Activated gamma-delta T cell treated with anti-CD3 and anti-CD28 coated beads, Interleukin-2, amount 50 U/mL, for 16 hours (primary cell): ENCODE data around the gene BABAM1.
A peak's percentile ranks its signal among the peaks of the same experiment; 100 is the strongest.
"Not testable (repeated sequence)": the region's sequence is repeated elsewhere in the genome, so short reads cannot be mapped to it uniquely, and the experiment has no call there.

ENCODE experiments used
- DNase-seq: peaks from one replicate; pipeline ENCODE4 v3.0.0-alpha.2; 2020; ENCODE audit warnings: low read depth

Gene BABAM1

DNA sequence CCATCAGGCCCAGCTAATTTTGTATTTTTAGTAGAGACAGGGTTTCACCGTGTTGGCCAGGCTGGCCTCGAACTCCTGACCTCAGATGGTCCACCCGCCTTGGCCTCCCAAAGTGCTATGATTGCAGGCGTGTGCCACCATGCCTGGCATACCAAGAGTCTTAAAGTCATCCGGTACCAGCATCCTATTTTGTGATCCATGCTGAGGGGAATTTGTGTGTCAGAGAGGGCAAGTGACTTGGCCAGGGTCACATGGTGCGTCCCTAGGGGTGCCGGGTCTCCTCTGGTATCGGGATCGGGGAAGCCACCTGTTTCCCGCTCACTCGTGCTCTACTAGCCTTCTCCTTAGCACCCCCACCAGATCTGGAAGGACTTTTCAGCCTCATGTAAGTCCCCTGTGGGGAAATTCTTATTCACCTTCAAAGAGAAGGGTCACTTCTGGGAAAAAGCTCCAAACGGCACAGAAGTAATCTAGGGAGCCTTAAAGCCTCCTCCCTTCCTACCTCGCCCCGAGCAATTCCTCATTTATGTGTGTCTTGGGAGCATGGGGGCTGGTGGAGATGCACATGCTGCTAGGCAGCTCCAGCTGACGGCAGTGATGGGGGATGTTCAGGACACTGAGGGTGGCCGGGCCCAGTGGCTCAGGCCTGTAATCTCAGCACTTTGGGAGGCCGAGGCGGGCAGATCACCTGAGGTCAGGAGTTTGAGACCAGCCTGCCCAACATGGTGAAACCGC, 8.4 kb downstream of the BABAM1 start:
- DNase-seq = no peak

- no peak for DNase-seq
Measured at GRCh38 chr19:17279436-17279835, 12.2 kb downstream of the BABAM1 start.

GRCh38 chr19:17281391-17282304, 14.4 kb downstream of the BABAM1 start, which contains the start of gene ANKLE1:
Gene ANKLE1 (plus strand): TSS chr19:17281901. CDS start chr19:17281921, 20 bp downstream.
- DNase-seq = no peak

GRCh38 chr19:17282488-17283125, 15.4 kb downstream of the BABAM1 start:
- peak; percentile 71 for DNase-seq

GRCh38 chr19:17283504-17283996, 16.3 kb downstream of the BABAM1 start:
- DNase-seq = no peak

DNA sequence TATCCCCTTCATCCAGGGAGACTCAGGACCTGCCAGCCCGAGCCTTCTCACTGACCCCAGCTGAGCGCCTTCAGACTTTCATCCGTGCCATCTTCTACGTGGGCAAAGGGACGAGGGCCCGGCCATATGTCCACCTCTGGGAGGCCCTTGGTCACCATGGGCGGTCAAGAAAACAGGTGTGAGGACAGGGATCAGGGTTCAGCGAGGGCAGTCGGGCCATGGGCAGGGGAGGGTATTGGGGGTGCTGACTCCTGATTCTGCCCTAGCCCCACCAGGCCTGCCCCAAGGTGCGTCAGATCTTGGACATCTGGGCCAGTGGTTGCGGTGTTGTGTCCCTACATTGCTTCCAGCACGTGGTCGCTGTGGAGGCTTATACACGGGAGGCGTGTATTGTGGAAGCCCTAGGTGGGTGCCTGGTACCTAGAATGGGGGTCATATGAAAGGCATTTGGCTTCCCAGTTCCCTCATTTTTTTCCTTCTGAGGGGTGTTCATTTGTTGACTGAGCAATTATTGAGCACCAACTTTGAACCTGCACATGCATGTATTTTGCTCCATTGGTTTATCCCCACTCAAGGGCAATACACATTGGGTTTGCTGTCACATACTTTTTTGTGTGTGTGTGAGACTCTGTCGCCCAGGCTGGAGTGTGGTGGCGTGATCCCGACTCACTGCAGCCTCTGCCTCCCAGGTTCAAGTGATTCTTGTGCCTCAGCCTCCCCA, 18.3 kb downstream of the BABAM1 start:
- DNase-seq = no peak

DNA sequence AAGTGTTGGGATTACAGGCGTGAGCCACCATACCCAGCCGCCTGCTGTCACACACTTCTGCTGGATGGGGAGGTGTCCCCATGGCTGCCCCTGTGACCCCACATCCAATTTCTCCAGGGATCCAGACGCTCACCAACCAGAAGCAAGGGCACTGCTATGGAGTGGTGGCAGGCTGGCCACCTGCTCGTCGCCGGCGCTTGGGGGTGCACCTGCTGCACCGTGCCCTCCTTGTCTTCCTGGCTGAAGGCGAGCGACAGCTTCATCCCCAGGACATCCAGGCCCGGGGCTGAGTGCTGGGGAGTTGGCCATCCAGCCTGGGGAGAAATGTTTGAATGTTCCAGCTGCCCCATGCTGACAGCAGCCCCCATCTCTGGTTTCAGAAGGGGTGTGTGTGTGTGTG, 19.0 kb downstream of the BABAM1 start:
- no peak for DNase-seq

DNA sequence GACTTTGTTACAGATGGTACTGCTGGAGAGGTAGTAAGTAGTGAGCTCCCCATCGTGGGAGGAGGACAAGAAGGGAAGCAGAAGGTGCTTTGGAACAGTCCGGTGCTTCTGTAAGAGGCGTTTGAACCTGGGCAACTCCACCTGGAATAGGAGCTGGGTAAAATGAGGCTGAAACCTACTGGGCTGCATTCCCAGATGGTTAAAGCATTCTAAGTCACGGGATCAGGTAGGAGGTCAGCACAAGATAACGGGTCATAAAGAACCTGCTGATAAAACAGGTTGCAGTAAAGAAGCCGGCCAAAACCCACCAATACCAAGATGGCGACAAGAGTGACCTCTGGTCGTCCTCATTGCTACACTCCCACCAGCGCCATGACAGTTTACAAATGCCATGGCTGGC, 19.5 kb downstream of the BABAM1 start:
- DNase-seq = no peak

DNA sequence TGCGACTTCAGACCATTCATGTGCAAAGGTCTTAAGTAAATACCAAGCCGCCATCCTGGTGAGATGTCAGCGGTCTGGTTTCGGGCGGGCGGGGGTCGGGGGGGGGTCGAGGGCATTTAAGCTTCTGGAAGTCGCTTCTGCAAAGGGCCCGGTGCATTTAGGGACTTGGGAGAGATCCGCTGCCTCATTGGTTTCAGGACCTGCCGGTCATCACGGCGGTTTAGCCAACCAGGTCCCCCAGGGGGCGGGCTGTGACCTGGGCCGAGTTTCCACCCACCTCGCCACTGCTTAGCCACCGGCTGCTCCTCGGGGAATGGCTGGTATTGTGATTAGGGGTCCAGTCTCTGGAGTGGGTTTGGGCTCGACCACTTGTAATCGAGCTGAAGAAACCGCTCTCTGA, 22.2 kb downstream of the BABAM1 start:
- DNase-seq = no peak

GRCh38 chr19:17292301-17293074, 25.2 kb downstream of the BABAM1 start:
- peak; percentile 66 for DNase-seq

DNA sequence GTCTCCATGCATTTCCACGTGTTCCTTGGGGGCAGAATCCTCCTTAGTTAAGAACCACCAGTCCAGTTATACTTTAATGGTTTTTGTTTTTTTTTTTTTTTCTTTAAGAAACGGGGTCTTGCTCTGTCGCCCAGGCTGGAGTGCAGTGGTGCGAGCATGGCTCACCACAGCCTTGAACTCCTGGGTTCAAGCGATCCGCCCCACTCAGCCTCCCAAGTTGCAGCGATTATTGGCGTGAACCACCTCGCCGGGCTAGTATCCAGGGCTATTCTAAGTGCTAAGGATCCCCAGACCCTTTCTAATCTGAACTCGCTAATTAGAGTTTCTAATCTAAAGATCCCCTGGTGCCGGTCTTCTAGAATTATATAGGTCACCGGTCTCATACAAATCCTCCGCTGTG, 26.4 kb downstream of the BABAM1 start:
- no peak for DNase-seq

DNA sequence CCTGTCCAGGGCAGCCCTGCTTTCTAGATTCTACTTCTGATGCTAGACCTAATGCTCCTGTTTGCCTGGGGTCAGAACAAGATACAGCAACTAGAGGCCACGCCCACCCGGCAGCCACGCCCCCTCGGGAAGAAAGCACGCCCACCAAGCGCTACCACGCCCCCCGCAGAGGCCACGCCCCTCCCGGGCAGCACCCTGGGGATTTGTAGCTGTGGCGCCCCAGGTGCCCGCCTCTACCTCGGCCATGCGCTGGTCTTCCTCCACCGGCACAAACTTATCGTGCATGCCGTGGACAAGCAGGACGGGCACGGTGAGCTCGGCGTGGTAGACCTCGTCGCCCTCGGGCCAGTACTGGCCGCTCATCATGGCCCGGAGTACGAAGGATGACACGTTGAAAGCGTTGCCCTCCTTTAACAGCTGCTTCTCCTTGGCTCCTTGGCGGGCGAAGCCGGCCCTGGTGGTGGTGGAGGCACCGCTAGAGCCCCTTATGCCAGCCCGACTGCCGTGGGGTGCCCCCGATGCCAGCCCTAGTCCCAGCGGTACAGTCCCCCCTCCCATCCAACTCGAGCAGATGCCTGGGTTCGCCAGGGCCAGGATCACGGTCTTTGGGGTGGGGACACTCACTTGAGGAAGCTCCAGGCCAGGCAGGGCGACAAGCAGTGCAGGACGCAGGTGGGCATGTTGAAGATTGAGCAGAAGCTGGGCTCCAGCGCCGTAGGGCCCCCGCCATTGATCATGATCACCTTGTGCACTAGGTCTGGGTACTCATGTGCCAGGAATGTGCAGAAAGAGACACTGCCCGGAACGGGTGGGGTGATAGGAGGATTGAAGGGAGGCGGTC, 27.0 kb downstream of the BABAM1 start:
- no peak for DNase-seq

GRCh38 chr19:17295551-17295950, 28.3 kb downstream of the BABAM1 start:
- not testable (repeated sequence) for DNase-seq

- DNase-seq = no peak
Measured at GRCh38 chr19:17296273-17296672, 29.0 kb downstream of the BABAM1 start.

DNA sequence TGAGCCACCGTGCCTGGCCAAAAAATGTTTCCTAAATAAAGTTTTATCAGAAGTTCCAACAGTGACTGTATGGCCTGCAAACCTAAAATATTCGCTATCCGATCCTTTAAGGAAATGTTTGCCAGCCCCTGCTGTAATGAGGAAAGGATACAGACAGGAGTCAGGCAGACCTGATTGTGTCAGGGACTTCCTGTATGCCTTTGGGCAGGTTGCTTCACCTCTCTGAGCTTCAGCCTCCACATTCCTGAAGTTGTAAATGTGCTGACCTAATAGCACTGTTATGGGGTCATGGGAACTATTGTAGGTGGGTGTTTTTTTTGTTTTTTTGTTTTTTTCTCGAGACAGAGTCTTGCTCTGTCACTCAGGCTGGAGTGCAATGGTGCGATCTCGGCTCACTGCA, 29.7 kb downstream of the BABAM1 start:
- DNase-seq = no peak

DNA sequence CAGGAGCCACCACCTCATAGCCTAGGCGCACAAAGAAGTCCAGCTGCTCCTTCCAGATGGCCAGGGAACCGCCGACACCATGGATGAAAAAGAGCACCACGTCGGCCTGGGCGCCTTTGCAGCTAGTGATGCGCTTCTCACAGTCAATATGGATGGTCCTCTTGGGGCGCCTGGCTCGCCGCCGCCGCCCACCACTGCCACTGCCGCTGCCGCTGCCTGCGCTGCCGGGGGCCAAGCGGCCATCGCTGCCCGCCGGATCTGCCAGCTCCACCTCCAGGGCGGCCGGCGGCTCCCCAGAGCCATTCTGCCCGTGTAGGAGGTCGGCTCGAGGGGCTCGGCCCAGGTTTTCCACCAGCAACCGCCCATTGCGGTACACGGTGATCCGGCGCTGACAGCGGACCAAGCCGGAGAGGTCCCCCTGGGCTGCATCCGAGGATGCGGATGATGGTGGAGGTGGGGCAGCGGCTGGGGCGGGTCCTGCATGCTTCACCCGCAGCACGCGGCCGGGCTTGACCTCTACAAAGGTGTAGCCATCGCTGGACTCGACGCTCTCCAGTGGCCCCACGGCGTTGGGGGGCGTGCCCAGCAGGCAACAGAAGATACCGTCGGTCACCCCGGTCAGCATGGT, 33.9 kb downstream of the BABAM1 start:
- no peak for DNase-seq

DNA sequence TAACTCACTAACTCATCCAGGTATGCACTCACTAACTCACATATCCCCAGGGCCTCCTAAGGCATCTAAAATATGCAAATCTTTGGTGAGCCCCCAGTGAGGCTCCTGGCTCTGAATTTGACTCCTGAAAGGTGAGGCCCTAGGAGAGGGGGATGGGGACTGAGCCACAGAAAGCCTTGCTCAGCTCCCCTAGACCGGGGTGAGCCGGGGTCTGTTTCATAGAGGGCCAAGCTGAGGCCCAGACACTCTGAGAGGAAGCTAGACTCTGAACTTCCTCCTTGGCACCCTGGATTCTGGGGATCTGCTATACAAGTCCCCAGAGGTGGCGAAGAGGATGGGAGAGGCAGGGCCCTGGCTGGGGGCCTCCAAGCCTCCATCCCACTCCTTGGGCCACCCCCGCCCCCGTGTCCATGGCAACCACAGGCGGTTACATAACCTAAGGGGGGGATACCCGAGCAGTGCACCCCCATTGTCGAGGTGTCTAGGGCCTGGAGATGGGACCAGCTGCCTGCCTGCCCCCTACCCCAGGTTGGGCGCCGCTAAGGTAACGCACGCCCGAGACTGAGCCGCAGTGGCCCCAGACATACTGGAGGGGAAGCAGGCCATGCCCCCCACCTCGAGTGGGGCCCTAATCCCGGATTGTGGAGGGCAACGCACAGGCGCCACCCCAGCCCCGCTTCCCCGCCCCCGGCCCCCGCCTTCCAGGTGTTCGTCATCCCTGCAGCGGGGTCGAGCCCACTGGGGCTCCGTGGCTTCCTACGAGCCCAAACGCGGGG, 35.3 kb downstream of the BABAM1 start:
- no peak for DNase-seq

DNA sequence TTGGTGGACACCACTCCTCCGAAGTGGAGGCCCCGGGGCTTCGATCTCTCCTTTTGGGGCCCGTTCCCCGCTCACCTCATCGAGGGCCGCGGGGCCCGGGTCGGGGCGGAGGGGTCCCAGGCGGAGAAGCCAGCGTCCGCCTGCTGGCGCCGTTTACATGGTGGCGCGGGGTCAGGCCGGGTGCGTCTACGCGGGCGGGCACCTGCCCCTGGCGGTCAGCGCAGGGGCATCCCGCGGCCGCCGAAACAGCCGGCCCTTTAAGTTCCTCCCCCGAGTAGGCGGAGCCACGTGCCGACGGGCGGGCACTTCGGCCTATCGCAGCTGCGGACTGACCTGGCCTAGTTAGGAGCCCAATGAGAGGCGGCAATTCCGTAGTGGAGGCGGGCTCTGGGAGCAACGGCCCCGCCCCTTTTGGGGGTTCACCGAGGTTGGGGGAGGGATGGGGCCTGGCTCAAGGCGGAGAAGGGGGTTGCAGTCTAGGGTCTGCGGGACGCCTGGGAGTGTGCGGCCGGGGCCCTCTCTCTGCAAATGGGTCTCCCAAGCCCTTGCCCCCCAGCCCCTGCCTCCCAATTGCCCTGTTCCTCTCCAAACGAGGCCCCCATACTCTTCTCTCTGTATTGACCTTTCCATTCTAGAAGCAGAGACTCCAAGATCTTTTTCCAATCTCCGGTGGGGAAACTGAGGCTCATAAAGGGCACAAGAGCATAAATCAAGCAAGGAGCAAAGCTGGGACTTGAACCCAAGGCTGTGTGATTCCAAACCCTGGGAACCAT, 36.1 kb downstream of the BABAM1 start, which contains the start of gene ABHD8:
Gene ABHD8, minus strand, starts transcription at position 259 of the 773 bp plus-strand sequence. CDS start 1,809 bp downstream, outside the sequence.
- DNase-seq = peak; percentile 87
